Parathyroid adenoma (tissue), 2 donors: ENCODE results near the gene DPPA4.

Experiments used
- H2AFZ ChIP-seq: fragments of 300-600 bp; sonication (generic); one replicate; pipeline ENCODE4 v1.7.0; 2017; ENCODE audit warnings: antibody characterized with exemption, mild to moderate bottlenecking
- H3K27ac ChIP-seq: fragments of 300-600 bp; sonication (generic); one replicate; pipeline ENCODE4 v1.7.0; 2017
- H3K27me3 ChIP-seq: fragments of 300-600 bp; sonication (generic); one replicate; pipeline ENCODE4 v1.7.0; 2017; ENCODE audit warnings: low read length; ENCODE audit not compliant: control insufficient read depth, insufficient read depth
- H3K36me3 ChIP-seq: fragments of 300-600 bp; sonication (generic); one replicate; pipeline ENCODE4 v1.7.0; 2017; ENCODE audit warnings: low read length; ENCODE audit not compliant: control insufficient read depth, insufficient read depth
- H3K4me1 ChIP-seq: fragments of 300-600 bp; sonication (generic); one replicate; pipeline ENCODE4 v1.7.0; 2017; ENCODE audit warnings: control low read depth
- H3K4me2 ChIP-seq: fragments of 300-600 bp; sonication (generic); one replicate; pipeline ENCODE4 v1.7.0; 2017; ENCODE audit warnings: low read length
- H3K4me3 ChIP-seq: fragments of 300-600 bp; sonication (generic); one replicate; pipeline ENCODE4 v1.7.0; 2017; ENCODE audit warnings: low read depth, low read length
- H3K79me2 ChIP-seq: fragments of 300-600 bp; sonication (generic); one replicate; pipeline ENCODE4 v1.7.0; 2017; ENCODE audit warnings: control low read depth
- H3K9ac ChIP-seq: fragments of 300-600 bp; sonication (generic); one replicate; pipeline ENCODE4 v1.7.0; 2017; ENCODE audit warnings: mild to moderate bottlenecking
- H3K9me3 ChIP-seq: fragments of 300-600 bp; sonication (generic); one replicate; pipeline ENCODE4 v1.7.0; 2017; ENCODE audit warnings: low read length; ENCODE audit not compliant: control insufficient read depth
- TF ChIP-seq, protein P1 (sequence below): fragments of 300-600 bp; sonication (generic); IDR thresholded peaks from one replicate; pipeline ENCODE4 v1.7.0; 2017; ENCODE audit warnings: antibody characterized with exemption, mild to moderate bottlenecking
- donor health status: primary hyperparathyroidism.

The DPPA4 gene

DNA sequence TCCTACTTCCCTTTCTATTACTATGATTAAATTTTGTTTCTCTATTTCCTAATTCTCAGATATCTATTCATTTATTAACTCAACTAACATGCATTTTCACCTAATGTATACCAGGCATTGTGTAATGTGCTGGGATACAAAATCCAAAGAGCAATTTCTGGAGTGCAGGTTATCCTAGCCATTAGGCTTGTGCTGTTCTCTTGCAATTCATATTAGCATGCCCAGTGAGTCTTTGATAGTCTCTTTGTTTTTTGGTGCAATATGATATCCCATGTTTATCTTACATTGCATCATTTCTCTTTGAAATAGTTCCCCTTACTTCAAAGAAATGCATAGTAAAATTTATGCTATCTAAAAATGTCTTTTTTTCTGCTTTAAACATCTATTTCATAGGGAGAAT lies 13.9 kb upstream of the DPPA4 start:
- TF ChIP-seq, protein P1, sequence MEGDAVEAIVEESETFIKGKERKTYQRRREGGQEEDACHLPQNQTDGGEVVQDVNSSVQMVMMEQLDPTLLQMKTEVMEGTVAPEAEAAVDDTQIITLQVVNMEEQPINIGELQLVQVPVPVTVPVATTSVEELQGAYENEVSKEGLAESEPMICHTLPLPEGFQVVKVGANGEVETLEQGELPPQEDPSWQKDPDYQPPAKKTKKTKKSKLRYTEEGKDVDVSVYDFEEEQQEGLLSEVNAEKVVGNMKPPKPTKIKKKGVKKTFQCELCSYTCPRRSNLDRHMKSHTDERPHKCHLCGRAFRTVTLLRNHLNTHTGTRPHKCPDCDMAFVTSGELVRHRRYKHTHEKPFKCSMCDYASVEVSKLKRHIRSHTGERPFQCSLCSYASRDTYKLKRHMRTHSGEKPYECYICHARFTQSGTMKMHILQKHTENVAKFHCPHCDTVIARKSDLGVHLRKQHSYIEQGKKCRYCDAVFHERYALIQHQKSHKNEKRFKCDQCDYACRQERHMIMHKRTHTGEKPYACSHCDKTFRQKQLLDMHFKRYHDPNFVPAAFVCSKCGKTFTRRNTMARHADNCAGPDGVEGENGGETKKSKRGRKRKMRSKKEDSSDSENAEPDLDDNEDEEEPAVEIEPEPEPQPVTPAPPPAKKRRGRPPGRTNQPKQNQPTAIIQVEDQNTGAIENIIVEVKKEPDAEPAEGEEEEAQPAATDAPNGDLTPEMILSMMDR: no peak
- no peaks in the 10 kb centered on the region for H3K4me1 ChIP-seq
- no peaks in the 10 kb centered on the region for H3K79me2 ChIP-seq
- no peak overlapping the region for H3K4me3 ChIP-seq
- no peaks in the 10 kb centered on the region for H3K9me3 ChIP-seq
- H2AFZ ChIP-seq: no peak overlapping the region
- H3K4me2 ChIP-seq: no peak overlapping the region
- no peak overlapping the region for H3K27ac ChIP-seq
- no peaks in the 10 kb centered on the region for H3K27me3 ChIP-seq
- H3K36me3 ChIP-seq: no peaks in the 10 kb centered on the region
- no peak overlapping the region for H3K9ac ChIP-seq

DNA sequence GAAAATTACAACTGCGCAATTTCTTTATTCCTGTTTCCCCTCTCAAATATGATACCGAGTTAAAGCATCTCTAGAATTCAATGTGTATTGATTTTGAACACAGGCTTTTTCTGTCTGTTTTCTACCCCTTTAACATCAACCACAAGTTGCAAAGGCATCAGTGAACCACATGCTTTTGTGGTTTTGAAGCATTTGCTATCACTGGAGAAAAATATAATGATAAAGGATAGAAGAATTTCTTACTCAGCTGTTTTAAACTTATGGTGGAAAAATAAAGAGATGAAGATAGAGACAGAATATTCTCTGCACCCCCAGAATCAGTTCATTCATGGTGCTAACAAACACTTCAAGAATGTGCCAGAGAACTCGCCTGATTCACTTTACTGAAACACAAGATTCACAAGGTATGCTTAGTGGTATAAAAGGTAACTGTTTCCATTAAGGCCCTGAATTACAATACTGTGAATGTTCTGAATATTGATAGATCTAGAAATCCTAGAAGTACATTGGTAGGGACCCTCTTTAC lies 9.5 kb upstream of the DPPA4 start:
- Histone ChIP-seq H2AFZ (no peak overlapping the region), H3K9me3 (no peaks in the 10 kb centered on the region), H3K27me3 (no peaks in the 10 kb centered on the region), H3K4me3 (no peak overlapping the region), H3K27ac (no peak overlapping the region), H3K79me2 (no peaks in the 10 kb centered on the region), H3K36me3 (no peaks in the 10 kb centered on the region), H3K9ac (no peak overlapping the region), H3K4me1 (no peaks in the 10 kb centered on the region), H3K4me2 (no peak overlapping the region)
- TF ChIP-seq, protein P1: no peak

DNA sequence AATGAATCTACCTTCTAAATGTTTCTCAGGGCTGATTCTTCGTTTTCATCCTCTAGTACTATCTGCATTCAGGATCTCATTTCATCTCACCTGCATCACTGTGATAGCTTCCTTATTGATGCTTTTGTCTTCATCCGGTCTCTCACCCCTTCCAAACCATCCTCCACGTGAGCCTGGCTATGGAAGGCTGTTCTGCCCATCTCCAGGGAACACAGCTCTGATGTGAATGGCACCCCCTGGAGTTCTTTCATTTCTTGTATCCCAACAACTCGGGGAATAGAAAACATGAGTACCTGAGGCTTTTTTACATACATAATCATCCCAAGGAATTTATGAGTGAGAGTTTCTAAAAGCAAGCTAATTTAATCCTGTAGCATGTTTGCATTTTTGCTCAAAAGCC lies 8.8 kb upstream of the DPPA4 start:
- H3K9ac ChIP-seq: no peak overlapping the region

DNA sequence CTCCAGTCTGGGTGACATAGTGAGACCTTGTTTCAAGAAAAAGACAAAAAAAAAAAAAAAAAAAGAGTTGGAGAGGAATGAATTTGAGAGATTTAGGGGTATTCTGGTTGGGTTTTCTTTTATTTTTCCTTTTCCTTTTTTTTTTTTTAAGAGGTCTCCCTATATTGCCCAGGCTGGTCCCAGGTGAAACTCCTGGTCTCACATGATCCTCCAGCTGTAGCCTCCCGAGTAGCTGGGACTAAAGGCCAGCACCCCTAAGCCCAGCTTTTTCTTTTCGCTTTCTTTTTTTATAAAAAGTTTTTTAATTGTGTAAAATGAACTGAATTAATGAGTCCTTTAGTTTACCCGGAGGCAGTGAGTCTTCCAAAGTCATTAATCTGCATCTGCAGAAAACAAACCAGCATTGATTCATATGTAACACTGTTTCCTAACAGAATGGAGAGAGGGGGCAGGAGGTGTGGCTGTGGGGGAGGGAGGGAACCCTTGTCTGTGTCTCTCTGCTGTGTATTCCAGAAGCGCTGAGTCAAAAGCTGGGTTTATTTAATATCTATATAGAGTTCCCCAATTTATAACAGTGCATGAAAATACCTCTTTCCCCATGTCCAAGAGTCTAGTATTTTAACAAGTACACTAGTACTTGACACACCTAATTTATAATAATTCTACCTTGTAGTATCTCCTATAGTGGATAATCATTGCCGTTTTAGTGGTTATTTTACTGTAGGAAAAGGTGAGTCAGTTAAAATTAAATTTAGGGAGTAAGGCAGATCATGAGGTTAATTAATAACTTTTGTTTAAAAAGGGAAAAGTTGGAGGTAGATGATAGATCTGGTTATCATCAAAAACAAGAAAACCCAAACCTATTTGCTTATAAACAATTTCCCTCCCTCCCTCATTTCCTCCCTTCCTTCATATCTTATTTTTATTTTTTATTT lies 2.6 kb upstream of the DPPA4 start:
- no peaks in the 10 kb centered on the region for H3K36me3 ChIP-seq
- no peak overlapping the region for H3K4me2 ChIP-seq
- H3K9me3 ChIP-seq: no peaks in the 10 kb centered on the region
- H3K9ac ChIP-seq: no peak overlapping the region
- no peak overlapping the region for H3K27ac ChIP-seq
- TF ChIP-seq, protein P1: no peak
- no peaks in the 10 kb centered on the region for H3K79me2 ChIP-seq
- H3K4me1 ChIP-seq: no peaks in the 10 kb centered on the region
- H3K4me3 ChIP-seq: no peak overlapping the region
- H2AFZ ChIP-seq: no peak overlapping the region
- no peaks in the 10 kb centered on the region for H3K27me3 ChIP-seq

More for the DNA sequence above, 8.8 kb upstream of the DPPA4 start:
- Histone ChIP-seq H3K4me2 (no peak overlapping the region), H3K9me3 (no peaks in the 10 kb centered on the region), H3K4me1 (no peaks in the 10 kb centered on the region), H3K27me3 (no peaks in the 10 kb centered on the region), H3K27ac (no peak overlapping the region), H3K36me3 (no peaks in the 10 kb centered on the region), H3K4me3 (no peak overlapping the region), H3K79me2 (no peaks in the 10 kb centered on the region), H2AFZ (no peak overlapping the region)
- TF ChIP-seq, protein P1: no peak
